ENCODE data around the gene CNIH3.
"Not testable (repeated sequence)": the region's sequence is repeated elsewhere in the genome, so short reads cannot be mapped to it uniquely, and the experiment has no call there.

Gene CNIH3

GRCh38 chr1:224690576-224690975 is 74.5 kb downstream of the CNIH3 start:
- DNase-seq: no peak

DNA sequence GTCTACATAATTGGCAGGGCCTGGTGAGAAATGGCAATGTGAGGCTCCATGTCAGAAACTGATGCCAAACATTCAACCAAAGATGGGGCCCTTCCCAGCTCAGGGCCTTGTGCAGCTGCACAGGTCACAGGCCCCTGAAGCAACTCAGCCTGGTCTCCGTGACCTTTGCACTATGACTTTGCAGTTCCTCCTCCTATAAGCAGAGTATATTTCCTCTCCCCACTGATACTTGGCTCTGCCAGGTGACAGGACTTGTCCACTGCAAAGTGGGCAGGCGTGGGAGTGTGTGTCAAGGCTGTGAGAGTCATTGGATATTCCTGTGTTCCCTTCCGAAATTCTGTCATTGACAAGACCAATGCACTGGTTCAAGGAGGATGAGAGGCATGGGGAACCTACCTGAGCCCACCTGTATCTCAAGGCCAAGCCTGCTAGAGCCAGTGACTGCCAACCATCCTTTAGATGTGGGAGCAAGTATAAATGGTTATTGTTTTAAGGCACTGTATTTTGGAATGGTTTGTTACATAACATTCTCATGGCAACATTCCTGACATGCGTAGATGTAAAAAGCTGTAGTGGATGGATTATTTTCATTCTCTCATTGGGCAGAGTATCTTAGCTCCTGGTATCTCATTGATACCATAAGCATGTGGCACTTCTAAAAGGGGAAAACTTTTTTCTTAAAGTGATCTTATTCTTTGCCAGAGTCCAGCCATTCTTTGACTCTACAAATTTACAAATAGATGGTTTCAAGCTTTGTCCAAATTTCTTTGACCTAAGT is 75.2 kb downstream of the CNIH3 start:
- no peak for DNase-seq

- DNase-seq: no peak
These were observed 78.9 kb downstream of the CNIH3 start for GRCh38 chr1:224694969-224695368.

DNA sequence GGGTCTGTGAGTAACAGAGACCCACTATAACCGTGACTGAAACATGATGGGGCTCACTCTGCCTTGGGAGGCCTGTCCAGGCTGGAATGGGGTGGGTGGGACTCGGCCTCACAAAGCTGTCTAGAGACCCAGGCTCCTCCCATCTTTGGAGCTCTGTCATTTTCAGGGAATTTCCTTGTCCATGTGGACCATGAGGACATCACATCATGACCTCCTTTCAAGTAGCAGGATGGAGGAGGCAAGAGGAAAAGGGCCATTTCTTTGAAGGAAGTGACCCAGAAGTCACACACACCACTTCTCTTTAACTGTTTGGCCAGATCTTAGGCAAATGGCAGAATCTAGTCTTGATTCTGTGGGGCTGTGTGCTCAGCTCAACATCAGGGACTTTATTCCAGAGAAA is 79.9 kb downstream of the CNIH3 start:
- no peak for DNase-seq

- peak; percentile 75 for DNase-seq
These were observed 81.0 kb downstream of the CNIH3 start for GRCh38 chr1:224696891-224697765.

GRCh38 chr1:224698015-224698451 is 81.9 kb downstream of the CNIH3 start:
- DNase-seq: no peak

DNA sequence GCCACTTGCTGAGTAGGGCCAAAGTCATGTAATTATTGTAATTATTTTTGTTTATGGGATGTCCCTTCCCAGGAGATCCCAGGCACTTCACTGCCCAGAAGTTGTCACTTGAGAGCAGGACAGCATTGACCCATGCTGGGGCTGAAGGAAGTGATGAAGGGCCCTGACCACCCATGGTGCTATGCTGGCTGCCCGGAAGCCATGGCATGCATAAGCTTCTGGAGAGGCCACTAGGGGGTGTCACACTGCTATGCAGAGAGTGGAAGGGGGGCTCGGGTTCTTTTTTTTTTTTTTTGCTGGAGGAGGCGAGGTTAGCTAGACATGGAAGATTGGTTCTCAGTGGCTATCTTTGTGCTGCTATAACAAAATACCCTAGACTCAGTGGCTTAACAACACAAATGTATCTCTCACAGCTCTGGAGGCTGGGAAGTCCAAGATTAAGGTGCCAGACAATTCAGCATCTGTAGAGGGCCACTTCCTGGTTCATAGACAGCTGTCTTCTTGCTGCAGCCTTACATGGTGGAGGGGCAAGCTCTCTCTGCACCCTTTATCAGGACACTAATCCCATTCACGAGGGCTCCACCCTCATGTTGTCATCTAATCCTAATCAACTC is 84.9 kb downstream of the CNIH3 start:
- no peak for DNase-seq

GRCh38 chr1:224703702-224704101 is 87.6 kb downstream of the CNIH3 start:
- DNase-seq: no peak

- DNase-seq: no peak
These were observed 88.1 kb downstream of the CNIH3 start for GRCh38 chr1:224704107-224704735.

- no peak for DNase-seq
These were observed 89.5 kb downstream of the CNIH3 start for GRCh38 chr1:224705578-224705977.

- DNase-seq: no peak
These were observed 92.0 kb downstream of the CNIH3 start for GRCh38 chr1:224707843-224708725.

DNA sequence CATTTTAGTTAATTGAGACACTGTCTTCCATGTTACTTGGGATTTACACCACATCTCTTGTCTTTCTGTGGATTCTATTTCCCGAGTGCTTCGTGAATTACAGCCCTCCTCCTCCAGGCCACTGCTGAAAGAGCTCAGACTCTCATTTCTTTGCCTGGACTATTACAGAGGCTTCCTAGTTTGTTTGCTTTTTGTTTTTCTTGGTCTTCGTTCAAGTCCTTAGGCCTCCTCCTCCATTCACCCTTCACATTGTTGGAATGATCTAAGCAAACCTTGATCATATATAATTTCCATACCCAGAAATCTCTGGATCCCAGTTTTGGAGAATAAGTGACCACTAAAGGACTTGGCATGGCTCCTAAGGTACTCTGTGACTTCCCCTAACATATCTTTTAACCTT is 94.1 kb downstream of the CNIH3 start:
- DNase-seq: no peak

DNA sequence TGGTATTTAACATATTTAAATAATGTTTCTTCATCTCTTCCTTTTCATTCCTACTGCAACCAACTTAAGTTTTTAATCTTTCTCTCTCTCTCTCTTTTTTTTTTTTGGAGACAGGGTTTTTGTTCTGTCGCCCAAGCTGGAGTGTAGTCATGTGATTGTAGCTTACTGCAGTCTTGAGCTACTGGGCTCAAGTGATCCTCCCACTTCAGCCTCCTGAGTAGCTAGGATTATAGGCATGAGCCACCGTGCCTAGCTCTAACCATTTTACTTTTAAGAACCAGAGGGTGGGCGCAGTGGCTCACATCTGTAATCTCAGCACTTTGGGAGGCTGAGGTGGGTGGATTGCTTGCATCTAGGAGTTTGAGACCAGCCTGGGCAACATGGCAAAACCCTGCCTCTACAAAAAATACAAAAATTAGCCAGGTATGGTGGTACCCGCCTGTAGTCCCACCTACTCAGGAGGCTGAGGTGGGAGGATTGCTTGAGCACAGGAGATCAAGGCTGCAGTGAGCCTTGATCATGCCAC is 95.2 kb downstream of the CNIH3 start:
- DNase-seq: not testable (repeated sequence)

- DNase-seq: no peak
These were observed 95.8 kb downstream of the CNIH3 start for GRCh38 chr1:224711876-224712275.

- DNase-seq: no peak
These were observed 97.1 kb downstream of the CNIH3 start for GRCh38 chr1:224713228-224713627.

DNA sequence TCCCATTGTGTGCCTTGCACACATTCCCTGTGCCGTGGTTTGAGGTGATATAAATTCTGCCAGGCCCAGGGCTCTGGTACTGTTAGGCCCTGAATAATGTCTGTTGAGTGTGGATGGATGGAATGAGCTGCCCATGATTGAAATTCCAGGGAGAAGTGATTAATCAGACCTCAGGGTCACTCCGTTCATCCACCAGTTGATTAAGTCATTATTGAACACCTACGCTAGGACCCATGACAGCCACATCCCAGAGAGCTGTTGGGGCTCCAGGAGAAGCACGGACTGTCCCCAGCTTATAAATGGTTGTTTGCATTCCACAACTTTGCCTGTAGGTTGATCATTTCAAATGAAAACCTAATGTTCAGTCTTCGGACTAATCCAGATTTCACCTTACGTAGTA is 98.4 kb downstream of the CNIH3 start:
- no peak for DNase-seq

GRCh38 chr1:224718470-224719053 is 102.4 kb downstream of the CNIH3 start:
- no peak for DNase-seq

- DNase-seq: no peak
These were observed 103.6 kb downstream of the CNIH3 start for GRCh38 chr1:224719716-224720115.

DNA sequence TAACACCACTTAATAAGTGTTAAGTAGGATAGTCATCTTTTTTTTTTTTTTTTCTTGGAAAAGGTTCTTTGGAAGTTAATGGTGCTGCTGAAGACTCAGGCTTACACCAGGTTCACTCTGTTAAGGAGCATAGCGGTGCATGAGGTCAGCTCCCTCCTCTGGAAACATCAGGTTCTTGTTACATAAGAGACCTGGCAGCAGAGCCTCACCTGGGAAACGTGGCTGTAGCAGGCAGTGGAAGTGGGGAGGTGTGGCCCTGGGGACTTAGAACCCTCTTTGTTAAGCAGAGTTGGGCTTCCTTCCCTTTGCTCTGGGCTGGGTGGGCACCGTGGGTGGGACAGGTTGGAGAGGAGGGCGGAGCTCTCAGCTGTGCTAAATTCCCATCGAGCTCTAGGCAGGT is 104.1 kb downstream of the CNIH3 start:
- DNase-seq: no peak

- DNase-seq: no peak
These were observed 104.9 kb downstream of the CNIH3 start for GRCh38 chr1:224721000-224721399.

DNA sequence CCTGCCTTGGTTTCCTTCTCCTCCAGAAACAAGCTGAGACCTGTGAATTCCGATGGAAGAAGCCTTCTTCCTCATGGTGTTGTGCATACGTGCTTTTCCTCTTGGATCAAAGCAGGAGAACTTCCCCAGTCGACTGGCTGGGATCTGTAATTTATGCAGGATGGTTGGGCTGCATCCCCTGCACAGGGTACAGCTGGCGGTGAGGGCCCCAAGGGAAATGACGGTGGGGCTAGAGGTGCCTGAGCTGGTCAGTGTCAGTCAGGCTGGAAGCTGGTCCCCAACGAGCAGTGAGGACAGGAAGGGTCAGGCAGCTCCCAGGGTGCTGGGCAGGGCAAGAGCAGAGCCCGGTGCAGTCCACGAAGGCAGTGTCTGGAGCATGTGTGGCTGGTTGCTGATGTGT is 106.7 kb downstream of the CNIH3 start:
- DNase-seq: no peak
